ACC112 (cell line): ENCODE measurements around the gene HOXA9.
A peak's percentile ranks its signal among the peaks of the same experiment; 100 is the strongest.

Experiments
- H2AFZ ChIP-seq: fragments of 200-600 bp; sonication (generic); one replicate; pipeline ENCODE4 v1.6.0; 2017; ENCODE audit warnings: antibody characterized with exemption, low read length; ENCODE audit not compliant: unreplicated experiment
- H3K27ac ChIP-seq: fragments of 200-600 bp; sonication (generic); 2 replicates; pipeline ENCODE4 v1.5.1; 2014; ENCODE audit warnings: low read depth, mild to moderate bottlenecking, antibody characterized with exemption, low read length, moderate library complexity
- H3K27me3 ChIP-seq: fragments of 200-600 bp; sonication (generic); 2 replicates; pipeline ENCODE4 v1.6.1; 2014; ENCODE audit warnings: mild to moderate bottlenecking, antibody characterized with exemption, low read length, moderate library complexity, mixed read lengths; ENCODE audit not compliant: insufficient read depth
- H3K36me3 ChIP-seq: fragments of 200-600 bp; sonication (generic); 2 replicates; pipeline ENCODE4 v1.6.1; 2016; ENCODE audit warnings: mild to moderate bottlenecking, antibody characterized with exemption, low read length, moderate library complexity, mixed read lengths; ENCODE audit not compliant: insufficient read depth
- H3K4me1 ChIP-seq: fragments of 200-600 bp; sonication (generic); one replicate; pipeline ENCODE4 v1.6.1; 2016; ENCODE audit warnings: low read length, mixed read lengths; ENCODE audit not compliant: insufficient read depth, unreplicated experiment, control insufficient read depth
- H3K4me3 ChIP-seq: fragments of 200-600 bp; sonication (generic); 2 replicates; pipeline ENCODE4 v1.5.1; 2014; ENCODE audit warnings: mild to moderate bottlenecking, low read depth, low read length
- H3K79me2 ChIP-seq: fragments of 200-600 bp; sonication (generic); one replicate; pipeline ENCODE4 v1.6.0; 2016; ENCODE audit warnings: low read length; ENCODE audit not compliant: control insufficient read depth, unreplicated experiment, insufficient read depth

Gene HOXA9

GRCh38 chr7:27185854-27186667 lies 20.7 kb upstream of the HOXA9 start:
- Histone ChIP-seq H2AFZ (no peak overlapping the region), H3K27me3 (peaks cover 93% of the 10 kb centered on the region), H3K79me2 (no peaks in the 10 kb centered on the region), H3K27ac (no peak overlapping the region), H3K4me1 (no peaks in the 10 kb centered on the region), H3K36me3 (no peaks in the 10 kb centered on the region), H3K4me3 (no peak overlapping the region)

- Histone ChIP-seq H3K4me3 (peak within 1 kb of the TSS; percentile 78), H3K27ac (no peak within 1 kb of the TSS), H2AFZ (peak within 1 kb of the TSS; percentile 84), H3K4me1 (no peaks in the 10 kb centered on the region), H3K79me2 (no peaks in the 10 kb centered on the region), H3K36me3 (no peaks in the 10 kb centered on the region), H3K27me3 (peaks cover 91% of the 10 kb centered on the region)
Measured at GRCh38 chr7:27185013-27185853, 19.9 kb upstream of the HOXA9 start, which contains the start of gene HOXA11. HOXA11 (minus strand) TSS chr7:27185232; CDS start chr7:27185144, 88 bp downstream.

GRCh38 chr7:27184337-27185012 lies 19.1 kb upstream of the HOXA9 start:
- no peaks in the 10 kb centered on the region for H3K36me3 ChIP-seq
- peak overlapping the region; percentile 78 for H3K4me3 ChIP-seq
- H3K27ac ChIP-seq: no peak overlapping the region
- peaks cover 2% of the 10 kb centered on the region for H3K4me1 ChIP-seq
- H3K79me2 ChIP-seq: no peaks in the 10 kb centered on the region
- peaks cover 90% of the 10 kb centered on the region for H3K27me3 ChIP-seq
- peak overlapping the region; percentile 84 for H2AFZ ChIP-seq

- no peak overlapping the region for H3K27ac ChIP-seq
- H3K4me1 ChIP-seq: peaks cover 3% of the 10 kb centered on the region
- peak overlapping the region; percentile 84 for H2AFZ ChIP-seq
- H3K36me3 ChIP-seq: no peaks in the 10 kb centered on the region
- peaks cover 90% of the 10 kb centered on the region for H3K27me3 ChIP-seq
- no peaks in the 10 kb centered on the region for H3K79me2 ChIP-seq
- H3K4me3 ChIP-seq: peak overlapping the region; percentile 78
Measured at GRCh38 chr7:27183682-27184336, 18.5 kb upstream of the HOXA9 start.

GRCh38 chr7:27182861-27183681 lies 17.7 kb upstream of the HOXA9 start:
- Histone ChIP-seq H3K4me3 (peak overlapping the region; percentile 78), H3K79me2 (no peaks in the 10 kb centered on the region), H3K4me1 (peaks cover 3% of the 10 kb centered on the region), H3K36me3 (no peaks in the 10 kb centered on the region), H3K27me3 (peaks cover 90% of the 10 kb centered on the region), H2AFZ (no peak overlapping the region), H3K27ac (no peak overlapping the region)

- no peak overlapping the region for H3K27ac ChIP-seq
- H3K4me3 ChIP-seq: no peak overlapping the region
- no peaks in the 10 kb centered on the region for H3K79me2 ChIP-seq
- H3K4me1 ChIP-seq: peaks cover 3% of the 10 kb centered on the region
- H2AFZ ChIP-seq: no peak overlapping the region
- H3K36me3 ChIP-seq: no peaks in the 10 kb centered on the region
- H3K27me3 ChIP-seq: peaks cover 88% of the 10 kb centered on the region
Measured at GRCh38 chr7:27182285-27182841, 17.0 kb upstream of the HOXA9 start.

GRCh38 chr7:27181795-27182275 lies 16.5 kb upstream of the HOXA9 start:
- no peak overlapping the region for H3K4me3 ChIP-seq
- H3K36me3 ChIP-seq: no peaks in the 10 kb centered on the region
- peaks cover 3% of the 10 kb centered on the region for H3K4me1 ChIP-seq
- H3K79me2 ChIP-seq: no peaks in the 10 kb centered on the region
- no peak overlapping the region for H2AFZ ChIP-seq
- peaks cover 85% of the 10 kb centered on the region for H3K27me3 ChIP-seq
- H3K27ac ChIP-seq: no peak overlapping the region

GRCh38 chr7:27180431-27181420 lies 15.4 kb upstream of the HOXA9 start:
- Histone ChIP-seq H3K4me3 (no peak overlapping the region), H3K27ac (no peak overlapping the region), H2AFZ (no peak overlapping the region), H3K36me3 (no peaks in the 10 kb centered on the region), H3K79me2 (no peaks in the 10 kb centered on the region), H3K4me1 (peaks cover 3% of the 10 kb centered on the region), H3K27me3 (peaks cover 85% of the 10 kb centered on the region)
